ENCODE data around the gene FBXO17.
"Not testable (repeated sequence)": the region's sequence is repeated elsewhere in the genome, so short reads cannot be mapped to it uniquely, and the experiment has no call there.

FBXO17 gene

DNA sequence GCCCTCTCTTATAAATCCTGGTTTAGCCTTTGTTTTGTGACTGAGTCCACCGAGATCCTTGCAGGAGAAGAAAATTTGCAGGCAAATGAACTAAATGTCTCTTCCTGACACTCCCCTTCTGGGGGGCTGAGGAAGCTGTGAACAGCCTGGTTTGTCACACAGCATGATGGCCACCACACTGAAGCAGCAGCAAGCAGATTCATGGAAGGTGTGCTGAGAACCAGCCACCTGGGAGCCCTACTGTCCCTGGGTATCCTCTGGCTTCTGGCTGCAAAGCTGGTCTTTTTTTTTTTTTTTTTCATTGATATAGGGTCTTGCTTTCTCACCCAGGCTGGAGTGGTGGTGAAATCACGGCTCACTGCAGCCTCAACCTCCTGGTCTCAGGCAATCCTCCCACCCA lies 33.6 kb downstream of the FBXO17 start:
- FAIRE-seq: no peak

DNA sequence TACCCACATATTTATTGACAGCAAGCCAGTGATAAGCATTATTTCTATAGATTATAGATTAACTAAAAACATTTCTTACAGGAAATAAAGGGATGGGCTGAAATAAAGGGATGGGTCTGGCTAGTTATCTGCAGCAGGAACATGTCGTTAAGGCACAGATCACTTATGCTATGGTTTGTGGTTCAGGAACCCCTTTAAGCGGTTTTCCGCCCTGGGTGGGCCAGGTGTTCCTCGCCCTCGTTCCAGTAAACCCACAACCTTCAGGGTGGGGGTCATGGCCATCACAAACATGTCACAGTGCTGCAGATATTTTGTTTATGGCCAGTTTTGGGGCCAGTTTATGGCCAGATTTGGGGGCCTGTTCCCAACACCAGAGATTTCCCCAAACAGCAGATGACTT lies 34.1 kb downstream of the FBXO17 start:
- FAIRE-seq: not testable (repeated sequence)

DNA sequence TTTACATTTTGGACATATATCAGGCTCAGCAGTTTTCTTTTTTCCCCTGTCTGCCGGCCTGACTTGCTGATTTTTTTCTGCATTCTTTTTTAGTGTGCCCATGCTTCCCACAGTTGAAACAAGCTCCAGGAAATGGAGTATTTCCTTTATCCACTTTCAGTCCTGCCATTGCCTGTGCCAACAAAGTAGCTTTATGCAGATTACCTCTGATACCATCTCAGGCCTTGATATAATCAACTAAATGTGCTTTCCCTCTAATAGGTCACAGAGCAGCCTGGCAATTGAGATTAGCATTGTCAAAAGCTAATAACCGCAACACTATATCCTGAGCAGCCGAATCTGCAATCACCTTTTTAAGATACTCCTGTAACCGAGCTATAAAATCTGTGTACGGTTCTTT lies 35.6 kb downstream of the FBXO17 start:
- no peak for FAIRE-seq

DNA sequence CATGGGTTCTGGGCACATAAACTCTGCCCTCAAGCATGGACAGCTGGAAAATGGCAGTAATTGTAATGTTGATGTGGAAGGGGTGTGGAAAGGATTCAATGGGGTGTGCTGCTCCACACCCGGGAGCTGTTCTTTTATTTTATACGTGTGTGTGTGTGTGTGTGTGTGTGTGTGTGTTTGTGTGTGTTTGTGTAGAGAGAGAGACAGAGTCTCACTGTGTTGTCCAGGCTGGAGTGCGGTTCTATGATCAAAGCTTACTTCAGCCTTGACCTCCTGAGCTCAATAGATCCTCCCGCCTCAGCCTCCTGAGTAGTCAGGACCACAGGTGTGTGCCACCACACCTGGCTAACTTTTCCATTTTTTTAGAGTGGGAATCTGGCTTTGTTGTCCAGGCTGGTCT lies 42.0 kb downstream of the FBXO17 start:
- no peak for FAIRE-seq

DNA sequence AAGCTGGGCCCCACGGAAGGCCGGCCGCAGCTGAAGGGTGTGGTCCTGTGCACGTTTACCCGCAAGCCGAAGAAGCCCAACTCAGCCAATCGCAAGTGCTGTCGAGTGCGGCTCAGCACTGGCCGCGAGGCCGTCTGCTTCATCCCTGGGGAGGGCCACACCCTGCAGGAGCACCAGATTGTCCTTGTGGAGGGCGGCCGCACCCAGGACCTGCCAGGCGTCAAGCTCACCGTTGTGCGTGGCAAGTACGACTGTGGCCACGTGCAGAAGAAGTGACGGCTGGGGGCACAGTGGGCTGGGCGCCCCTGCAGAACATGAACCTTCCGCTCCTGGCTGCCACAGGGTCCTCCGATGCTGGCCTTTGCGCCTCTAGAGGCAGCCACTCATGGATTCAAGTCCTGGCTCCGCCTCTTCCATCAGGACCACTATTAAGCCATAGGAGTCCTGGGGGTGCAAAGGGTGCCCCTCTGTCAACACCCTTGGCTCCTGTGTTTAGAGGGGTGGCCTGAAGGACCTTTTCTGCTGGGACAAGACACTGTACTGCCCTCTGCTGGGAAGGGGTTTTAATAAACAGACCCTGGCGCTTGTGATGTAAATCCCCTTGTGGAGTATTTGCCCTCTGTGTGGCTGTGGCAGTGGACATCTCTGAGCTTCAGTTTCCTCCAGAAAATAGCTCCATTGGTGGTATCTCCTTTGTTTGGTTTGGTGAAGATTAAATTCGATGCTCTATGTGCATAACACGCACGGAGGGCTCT lies 42.9 kb downstream of the FBXO17 start:
- no peak for FAIRE-seq

DNA sequence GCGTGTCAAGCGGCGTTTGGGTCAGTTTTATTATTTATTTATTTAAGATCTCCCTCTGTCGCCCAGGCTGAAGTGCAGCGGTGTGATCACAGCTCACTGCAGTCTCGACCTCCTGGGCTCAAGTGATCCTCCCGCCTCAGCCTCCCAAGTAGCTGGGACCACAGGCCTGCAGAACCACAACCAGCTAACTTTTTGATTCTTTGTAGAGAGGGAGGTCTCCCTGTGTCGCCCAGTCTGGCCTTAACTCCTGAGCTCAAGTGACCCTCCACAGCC lies 44.1 kb downstream of the FBXO17 start:
- FAIRE-seq: no peak

DNA sequence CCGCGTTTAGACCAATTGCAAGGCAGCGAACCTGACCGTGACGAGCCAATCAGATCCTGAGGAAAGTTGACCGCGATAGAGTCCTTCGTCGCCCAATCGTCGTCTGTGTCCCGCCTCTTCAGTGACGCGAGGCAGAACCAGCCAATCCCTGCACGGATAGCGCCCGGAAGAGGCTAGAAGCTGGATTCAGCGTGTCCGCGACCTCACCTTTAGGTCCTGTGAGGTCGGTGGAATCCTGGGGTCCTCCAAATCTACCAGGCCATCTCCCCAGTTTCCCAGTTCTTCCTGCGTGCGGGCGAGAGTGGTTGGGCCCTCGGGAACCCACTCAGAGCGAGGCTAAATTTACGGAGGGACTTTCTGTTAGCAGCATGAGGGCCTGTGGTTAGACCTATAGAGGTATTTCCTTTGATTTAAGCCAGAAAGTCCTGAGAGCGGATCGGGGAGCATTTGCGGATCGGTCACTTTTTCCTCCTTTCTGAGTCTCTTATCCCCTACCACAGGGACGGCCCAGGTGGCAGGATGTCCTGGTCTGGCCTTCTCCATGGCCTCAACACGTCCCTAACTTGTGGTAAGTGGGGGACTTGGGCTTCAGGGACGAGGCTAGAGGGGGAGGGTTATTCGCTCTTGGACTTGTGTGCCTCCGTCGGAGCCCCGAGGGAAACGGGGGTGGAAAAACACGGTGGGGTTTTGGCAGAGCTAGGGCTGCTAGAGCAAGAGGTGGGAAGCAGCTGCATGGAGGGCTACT lies 44.6 kb downstream of the FBXO17 start, which contains the start of gene MRPS12:
TSS of gene MRPS12 (plus strand) at position 169 of the 745 bp plus-strand sequence. CDS start at position 520, 351 bp downstream.
- peak; percentile 99 for FAIRE-seq

DNA sequence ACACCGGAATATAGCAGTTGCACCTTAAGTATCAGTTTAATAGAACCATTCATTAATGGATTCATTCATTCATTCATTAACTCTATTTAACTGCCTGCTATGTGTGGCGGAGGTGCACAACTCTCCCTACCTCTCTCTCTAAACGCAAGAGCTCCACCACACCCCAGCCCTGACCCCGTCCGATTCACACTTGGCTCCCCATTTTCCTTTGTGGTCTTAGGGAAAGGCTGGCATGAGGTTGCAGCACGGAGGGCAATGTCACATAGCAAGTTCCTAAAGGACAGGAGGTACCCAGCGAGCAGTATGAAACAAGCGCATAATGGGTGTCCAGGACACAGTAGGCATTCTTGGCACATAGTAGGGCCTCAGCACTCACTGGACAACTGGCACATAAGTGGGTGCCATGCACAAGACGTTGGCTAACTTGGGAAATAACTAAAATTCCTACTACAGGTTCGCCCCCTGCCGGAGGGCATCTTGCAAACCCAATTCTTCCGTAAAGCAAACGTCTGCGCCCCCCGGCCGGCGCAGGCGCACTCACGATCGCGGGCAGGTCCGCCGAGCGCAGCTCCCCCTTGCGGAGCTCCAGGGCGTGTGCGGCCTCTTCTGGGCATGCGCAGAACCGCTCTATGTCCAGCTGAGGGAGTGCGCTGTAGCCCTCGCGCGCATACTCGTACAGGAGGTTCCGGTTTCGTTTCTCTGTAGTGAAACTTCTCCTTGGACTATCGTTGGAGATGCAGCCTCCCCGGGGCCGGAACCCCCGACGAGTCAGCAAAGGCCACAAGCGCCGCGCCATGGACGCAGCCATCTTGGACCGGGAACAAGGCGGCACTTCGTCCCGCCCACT lies 45.4 kb downstream of the FBXO17 start, which contains the start of gene SARS2:
TSS of gene SARS2 (minus strand) at position 835 of the 847 bp plus-strand sequence. CDS start at position 808, 27 bp downstream.
- no peak for FAIRE-seq

DNA sequence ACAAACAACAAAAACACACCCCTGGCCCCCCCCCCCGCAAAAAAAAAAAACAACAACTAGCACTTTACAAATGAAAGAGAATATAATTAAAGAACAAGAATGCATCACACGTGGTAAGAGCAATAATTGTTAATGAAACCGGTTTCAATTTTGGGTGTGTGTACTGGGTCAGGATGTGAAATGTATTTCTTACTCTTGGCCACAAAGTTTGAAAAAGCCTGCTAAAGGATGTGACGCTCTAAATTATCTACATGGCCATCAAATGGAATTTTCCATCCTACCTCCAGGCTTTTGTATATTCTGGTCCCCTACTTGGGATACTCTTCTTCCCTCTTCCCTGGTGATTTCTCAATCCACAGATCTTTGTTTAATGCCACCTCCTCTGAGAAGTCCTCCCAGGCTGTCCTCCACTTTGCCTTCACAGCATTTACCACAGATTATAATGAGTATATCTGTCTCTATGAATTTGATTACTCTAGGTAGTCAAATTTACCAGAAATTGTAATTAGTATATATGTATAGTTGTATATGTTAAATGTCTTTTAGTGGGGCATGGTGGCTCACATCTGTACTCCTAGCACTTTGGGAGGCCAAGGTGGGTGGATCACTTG lies 47.0 kb downstream of the FBXO17 start:
- no peak for FAIRE-seq

DNA sequence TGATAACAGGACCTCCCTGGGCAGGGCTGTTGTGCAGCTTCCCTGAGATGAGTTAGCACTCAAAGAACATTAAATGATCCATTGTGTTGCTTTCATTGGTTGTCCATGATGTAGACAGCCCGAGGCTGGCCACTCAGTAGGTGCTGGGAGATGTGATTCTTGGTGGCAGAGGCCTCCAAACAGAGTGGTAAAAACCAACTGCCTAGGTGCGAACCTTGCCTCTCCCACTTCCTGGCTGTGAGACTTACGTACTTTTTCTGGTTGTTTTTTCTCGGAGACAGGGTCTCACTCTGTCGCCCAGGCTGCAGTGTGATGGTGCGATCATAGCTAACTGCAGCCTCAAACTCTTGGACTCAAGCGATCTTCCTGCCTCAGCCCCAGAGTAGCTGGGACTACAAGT lies 51.2 kb downstream of the FBXO17 start:
- no peak for FAIRE-seq

DNA sequence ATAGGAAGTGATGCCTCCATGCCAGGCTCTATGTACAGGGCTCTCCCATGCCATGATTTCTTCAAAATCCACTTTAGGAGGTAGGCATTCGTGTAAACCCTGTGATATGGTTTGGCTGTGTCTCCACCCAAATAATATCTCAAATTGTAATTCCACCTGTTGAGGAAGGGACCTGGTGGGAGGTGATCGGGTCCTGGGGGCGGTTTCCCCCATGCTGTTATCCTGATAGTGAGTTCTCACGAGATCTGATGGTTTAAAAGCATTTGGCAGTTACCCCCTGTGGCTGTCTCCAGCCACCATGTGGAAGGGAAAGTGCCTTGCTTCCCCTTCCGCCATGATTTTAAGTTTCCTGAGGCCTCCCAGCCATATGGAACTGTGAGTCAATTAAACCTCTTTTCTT lies 53.1 kb downstream of the FBXO17 start:
- FAIRE-seq: no peak

DNA sequence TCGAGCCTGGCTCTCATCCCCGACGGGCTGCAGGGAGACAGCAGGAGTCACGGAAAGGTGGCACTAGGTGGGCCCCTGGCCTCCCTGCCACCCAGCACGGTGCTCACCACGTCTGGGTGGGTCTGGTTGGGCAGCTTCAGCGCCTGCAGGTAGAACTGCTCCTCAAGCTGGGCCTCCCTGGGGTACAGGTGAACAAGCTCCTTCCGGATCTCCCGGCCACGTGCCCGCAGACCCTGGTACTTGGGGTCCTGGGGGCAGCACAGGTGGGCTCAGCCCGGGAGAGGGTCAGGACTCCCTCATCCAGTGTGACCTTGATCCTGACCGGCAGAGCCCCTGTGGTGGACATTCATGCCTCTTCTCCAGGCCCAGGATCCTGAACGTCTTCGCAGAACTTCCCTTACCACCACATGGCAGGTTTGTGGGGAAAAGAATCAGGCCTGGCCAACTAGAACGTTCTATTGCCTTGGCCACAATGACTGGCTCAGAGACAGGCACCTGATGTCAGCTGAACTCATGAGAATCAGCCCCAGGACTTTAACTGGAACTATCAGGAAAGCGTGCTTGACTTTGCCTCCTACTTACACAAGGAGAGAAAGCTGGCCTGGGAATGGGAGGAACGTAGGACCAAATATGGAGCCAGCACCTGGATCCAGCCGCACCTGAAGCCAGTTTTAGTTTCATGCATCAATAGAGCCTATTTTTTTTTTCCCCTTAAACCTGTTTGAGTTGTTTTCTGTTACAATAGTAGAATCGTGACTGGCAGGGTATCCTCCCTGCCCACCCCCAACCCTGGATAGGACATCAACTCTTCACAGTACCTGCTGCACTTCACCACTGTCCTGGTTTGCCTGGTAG lies 53.9 kb downstream of the FBXO17 start:
- no peak for FAIRE-seq

DNA sequence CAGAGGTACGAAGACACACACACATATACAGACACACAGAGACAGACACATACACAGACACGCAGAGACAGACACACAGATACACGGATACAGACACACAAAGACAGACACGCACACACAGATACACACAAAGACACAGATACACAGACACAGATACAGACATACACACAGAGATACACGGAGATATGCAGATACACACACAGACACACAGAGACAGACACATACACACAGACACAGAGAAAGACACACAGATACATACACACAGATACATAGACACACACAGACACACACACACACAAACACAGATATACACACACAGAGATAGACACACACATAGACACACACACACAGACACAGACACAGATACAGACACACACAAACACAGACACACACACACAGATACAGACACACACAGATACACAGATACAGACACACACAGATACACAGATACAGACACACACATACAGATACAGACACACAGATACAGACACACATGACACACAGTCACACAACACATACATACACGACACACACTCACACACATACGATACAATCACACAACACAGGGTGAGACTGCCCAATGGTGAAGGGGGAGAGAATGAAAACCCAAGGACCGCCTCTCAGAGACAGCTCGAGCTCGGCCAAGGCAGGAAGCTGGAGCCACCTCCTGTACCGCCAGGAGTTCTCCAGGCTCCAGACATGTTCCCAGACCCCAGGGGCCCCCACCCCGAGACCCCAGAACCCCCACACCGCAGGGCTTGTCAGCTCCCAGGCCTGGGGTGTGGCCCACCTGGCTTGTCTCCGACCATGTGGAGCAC lies 54.7 kb downstream of the FBXO17 start:
- no peak for FAIRE-seq

DNA sequence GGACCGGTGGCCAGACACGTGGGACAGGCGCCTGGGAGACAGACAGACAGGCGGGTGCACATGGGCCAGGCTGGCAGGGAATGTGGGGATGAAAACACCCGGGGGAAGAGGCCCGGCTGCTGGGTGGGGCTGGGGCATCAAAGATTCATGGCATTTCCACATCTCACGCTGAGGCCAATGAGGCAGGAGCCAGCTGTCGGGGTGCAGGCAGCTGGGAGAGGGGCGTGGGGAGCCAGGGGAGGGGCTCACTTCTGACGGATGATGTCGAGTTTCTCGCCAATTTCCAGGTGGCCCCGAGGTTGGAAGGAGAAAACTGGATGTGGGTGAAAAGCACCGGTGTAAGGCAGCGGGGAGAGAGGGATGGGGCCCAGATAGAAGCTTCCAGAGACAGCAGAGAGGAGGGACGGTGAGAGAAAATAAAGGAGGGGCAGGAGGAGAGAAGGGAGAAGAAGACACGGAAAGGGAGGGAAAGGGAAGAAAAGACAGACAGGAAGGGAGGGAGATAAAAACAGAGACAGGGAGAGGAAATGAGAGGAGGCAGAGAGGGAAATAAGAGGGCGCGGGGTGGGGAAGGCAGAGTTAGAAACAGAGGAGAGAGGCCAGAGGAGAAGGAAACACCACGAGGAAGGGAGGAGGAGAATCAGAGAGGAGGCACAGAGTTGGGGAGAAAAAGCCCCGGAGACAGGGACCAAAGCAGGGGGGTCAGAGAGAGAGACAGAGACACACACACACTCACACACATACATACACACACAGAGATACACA lies 55.5 kb downstream of the FBXO17 start:
- FAIRE-seq: no peak

DNA sequence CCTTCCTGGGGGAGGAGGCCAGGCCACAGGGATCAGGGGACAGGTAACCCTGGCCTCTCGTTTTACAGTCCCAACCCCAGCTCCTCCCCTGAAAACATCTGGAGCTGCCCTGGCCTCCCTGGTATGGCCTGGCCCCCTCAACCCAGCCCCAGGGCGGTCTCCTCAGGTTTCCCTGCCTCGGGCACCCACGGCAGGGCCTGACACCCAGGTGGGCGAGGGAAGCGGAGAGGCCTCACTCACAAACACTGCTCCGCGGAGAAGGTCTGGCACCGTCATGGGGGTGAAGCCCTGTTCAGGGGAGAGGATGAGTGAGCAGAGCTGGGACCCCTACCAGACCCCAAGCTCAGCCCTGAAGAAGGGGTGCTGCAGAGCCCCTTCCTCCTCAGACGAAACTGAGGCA lies 57.0 kb downstream of the FBXO17 start:
- no peak for FAIRE-seq

DNA sequence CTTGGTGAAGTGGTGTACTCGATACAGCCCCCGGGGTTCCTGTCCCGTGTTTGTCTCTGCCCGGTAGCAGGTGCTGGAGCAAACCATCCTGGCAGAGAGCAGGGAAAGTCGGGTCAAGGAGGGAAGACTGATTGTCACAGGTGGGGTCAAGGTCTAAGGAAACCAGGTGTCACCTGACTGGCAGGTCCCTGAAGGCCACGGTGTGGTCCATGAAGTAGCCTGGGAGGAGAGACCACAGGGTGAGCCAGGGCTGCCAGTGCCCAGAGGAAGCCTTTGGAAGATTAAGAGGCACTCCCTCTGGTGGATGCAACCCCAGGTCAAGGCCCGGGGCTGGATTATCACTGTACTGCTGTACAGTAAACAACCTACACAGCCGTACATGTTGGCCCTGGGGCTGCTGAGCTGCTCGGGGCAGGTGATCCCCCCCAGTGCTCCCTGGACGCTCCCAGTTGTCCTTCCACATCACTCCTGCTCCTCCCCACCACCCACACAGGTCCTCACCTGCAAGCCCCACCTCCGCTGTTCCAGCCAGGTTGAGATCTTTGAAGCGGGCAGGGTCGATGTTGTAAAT lies 57.5 kb downstream of the FBXO17 start:
- no peak for FAIRE-seq

DNA sequence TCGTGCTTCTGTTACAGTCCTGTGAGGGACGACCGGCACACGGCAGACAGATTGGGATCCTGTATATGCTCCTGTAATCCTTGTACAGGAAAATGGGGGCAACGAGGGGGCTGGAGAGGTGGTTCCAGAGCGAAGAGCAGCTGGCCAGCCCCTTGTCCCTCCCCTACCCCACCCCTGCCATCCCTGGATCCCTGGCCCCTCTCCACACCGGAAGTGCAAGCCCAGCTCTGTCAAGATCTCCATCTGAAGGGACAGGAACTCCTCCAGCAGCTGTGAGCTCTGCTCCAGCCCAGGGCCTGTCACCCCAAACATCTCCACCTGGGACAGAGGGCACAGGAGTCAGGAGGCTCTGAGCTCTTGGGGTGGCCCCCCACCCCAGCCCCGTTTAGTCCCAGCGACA lies 58.0 kb downstream of the FBXO17 start:
- FAIRE-seq: no peak

DNA sequence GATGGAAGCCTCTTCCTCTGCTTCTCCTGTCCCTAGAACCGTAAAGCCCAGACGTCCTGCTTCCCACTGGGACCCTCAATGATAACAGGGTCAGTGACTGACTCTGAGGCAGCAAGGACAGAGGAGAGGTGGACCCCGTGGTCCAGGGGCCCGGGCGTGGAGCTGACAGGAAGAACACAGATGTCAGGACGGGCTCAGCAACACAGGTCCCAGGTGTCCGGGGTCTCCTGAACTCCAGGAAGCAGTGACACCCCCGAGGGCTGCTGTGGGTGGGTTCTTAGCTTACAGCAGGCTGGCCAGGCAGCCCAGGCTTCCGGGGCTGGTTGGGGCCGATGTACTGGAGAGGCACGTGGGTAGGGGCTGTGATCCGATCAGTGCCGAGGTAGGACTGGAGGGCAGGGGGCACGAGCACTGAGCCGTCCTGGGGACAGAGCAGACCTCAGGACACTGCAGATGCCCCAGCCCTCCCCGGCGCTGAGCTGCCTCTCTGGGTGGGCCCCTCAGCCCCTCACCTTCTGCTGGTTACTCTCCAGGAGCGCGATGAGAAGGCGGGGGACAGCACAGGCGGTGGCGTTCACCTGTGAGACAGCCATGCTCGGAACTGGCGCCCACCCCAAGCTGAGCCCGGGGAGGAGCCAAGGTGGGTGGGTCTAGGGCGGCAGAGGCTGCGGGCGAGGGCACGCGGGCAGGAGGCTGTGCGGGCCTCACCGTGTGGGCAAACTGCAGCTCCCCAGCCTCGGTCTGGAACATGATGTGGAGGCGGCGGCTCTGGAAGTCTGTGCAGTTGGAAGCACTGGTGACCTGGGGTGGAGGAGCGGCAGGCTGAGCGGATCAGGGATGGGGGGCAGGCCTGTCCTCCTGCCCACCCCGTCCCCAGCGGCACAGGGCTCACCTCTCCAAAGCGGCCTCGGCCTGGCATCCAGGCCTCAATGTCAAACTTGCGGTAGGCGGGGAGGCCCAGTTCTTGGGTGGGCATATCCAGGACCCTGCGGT lies 59.9 kb downstream of the FBXO17 start:
- FAIRE-seq: no peak

DNA sequence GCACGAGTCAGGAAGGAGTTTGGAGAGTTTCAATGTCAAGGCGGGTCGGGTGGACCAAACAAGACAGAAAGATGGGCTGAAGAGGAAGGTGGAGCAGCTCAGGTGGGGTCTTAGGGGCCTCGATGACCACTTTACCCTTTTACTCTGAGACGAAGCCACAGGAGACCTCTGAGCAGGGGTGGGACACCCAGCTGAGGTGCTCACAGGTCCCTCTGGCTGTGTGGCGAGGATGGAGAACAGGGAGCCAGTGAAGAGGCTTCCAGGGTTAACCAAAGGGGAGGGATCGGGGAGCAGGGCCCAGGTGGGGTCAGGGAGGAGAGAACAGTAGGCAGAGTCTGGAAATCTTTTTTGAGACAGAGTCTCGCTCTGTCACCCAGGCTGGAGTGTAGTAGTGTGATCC lies 61.6 kb downstream of the FBXO17 start:
- FAIRE-seq: no peak

All from G401.6 (cell line).